Activated CD4-positive, alpha-beta memory T cell treated with anti-CD3 and anti-CD28 coated beads, Interleukin-2, amount 10 ng/mL, durations not matched to agents 7 days and 5 days (primary cell): ENCODE data around the gene TCEA3. TPM values are rescaled to one million over a fixed set of nuclear protein-coding genes. Genes with fewer than 3 reads are reported as not detected.

Experiments used
- CTCF ChIA-PET: fragments of 350-600 bp; sonication (Branson Sonifier 250); formaldehyde crosslinking; loops from one replicate; lab custom pipeline; 2021; ENCODE audit warnings: antibody characterized with exemption, inconsistent platforms; lab: Charles Lee
- POLR2A ChIA-PET: fragments of 350-600 bp; sonication (Branson Sonifier 250); formaldehyde crosslinking; loops from one replicate; lab custom pipeline; 2021; ENCODE audit warnings: antibody characterized with exemption; lab: Charles Lee
- DNase-seq: peaks from one replicate; pipeline ENCODE4 v3.0.0-alpha.2; 2020
- H3K27ac Mint-ChIP-seq: one replicate; pipeline ENCODE4 v1.8.0; 2021; ENCODE audit warnings: mild to moderate bottlenecking, mixed read lengths
- H3K27me3 Mint-ChIP-seq: one replicate; pipeline ENCODE4 v1.8.0; 2021; ENCODE audit warnings: mixed read lengths
- H3K36me3 Mint-ChIP-seq: one replicate; pipeline ENCODE4 v1.8.0; 2021; ENCODE audit warnings: low read depth, mixed read lengths
- H3K4me1 Mint-ChIP-seq: one replicate; pipeline ENCODE4 v1.8.0; 2021; ENCODE audit warnings: mixed read lengths
- H3K4me3 Mint-ChIP-seq: one replicate; pipeline ENCODE4 v1.8.0; 2021; ENCODE audit warnings: mild to moderate bottlenecking, mixed read lengths
- H3K9me3 Mint-ChIP-seq: one replicate; pipeline ENCODE4 v1.8.0; 2021; ENCODE audit warnings: mixed read lengths
- total RNA-seq, 2 experiments: library from RNA; stranded (reverse); gene quantifications; one replicate each; pipeline ENCODE4 v1.2.3, GENCODE V29; 2021

The TCEA3 gene
- total RNA-seq, 2 experiments from 2014 or later, result 1.2 to 1.7 TPM

DNA sequence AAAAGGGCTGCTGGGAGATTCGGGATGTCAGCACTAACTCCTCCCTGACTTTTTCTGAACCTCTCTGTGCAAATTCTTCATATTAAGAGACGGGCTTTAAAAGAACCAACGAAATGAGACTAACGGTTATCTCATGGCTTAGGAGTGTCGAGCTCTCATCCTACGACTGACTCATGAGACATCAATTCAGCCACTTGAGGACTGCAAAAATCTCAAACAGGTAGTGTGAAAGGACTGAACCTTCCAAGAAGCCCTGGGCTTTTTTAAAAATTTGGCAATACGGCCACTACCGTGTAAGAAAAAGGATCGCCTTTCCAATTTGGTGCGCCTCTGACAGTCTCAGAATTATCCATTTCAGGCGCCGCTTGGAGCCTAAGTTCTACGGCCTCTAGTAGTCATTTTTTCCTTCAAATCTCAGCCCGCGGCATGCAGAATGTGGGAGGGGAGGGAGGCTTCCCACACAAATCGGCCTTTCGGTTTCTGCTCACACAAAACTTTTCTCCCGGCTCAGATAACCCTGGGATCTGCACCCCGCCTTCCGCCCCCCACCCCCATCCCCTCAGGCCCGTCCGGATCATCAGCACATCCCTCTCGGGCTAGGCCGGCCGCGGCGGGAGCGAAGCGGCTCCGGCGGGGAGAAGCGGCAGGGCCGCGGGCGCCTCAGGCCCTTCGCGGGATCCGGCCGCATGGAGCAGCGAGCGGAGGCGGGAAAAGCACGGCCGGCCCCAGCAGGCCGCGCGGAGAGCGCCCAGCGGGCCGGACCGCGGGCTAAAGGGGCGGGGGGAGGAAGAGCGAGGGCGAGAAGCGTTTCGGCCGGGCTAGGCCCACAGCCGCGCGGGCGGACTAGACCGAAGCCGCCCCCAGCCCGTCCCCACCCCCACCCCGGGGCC lies 81.1 kb downstream of the TCEA3 start:
- H3K4me1 Mint-ChIP-seq, result peaks cover 47% of the 10 kb centered on the region
- peaks cover 3% of the 10 kb centered on the region for H3K9me3 Mint-ChIP-seq
- peak; percentile 48 for DNase-seq
- POLR2A ChIA-PET, result interaction anchor here (0.9 to 3.6 kb wide), 22 partner anchors 10 to 616 kb away, joined by 3 to 60 read pairs (median 8); partner anchors contain the start of genes E2F2, ELOA, PNRC2 and RPL11
- peaks cover 35% of the 10 kb centered on the region for H3K36me3 Mint-ChIP-seq
- no peaks in the 10 kb centered on the region for H3K27me3 Mint-ChIP-seq
- H3K27ac Mint-ChIP-seq, result peak overlapping the region; percentile 86
- H3K4me3 Mint-ChIP-seq, result peak overlapping the region; percentile 82
- CTCF ChIA-PET, result interaction anchor here (0.8 to 2.0 kb wide), 12 partner anchors 9 to 292 kb away, joined by 3 to 14 read pairs (median 3); partner anchors contain the start of gene ZNF436

DNA sequence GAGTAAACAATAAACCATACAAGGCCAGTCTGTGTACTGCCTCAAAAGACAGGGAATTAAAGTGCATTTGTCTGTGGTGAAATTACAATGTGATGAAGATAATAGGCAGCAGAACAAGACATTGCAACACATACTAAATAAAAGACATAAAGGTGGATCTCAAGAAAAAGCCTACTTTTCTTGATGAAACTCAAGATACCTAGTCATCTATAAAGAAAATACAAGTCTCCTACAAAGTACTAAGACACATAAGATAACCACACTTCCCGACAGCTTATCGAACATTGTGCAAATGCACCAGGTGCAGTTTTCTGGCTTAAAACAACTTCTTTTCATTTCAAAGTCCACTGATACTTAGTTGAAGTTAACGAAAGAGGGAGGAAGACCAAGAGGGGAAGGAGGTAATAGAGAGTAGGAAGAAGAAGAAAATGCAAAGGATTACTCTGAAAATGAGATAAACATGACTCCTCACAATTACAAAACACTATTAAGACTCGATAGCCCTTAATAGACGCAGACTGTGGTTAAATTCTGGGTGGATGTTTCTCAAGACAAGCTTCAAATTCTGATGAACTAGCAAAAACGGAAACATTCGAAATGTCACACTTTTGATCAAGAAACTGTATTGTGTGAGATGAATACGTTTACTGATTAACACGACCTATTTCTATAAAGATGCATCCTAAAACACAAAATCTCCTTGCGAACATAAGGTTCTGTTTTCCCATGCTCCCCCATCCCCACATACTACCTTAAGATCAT lies 82.4 kb downstream of the TCEA3 start:
- peak overlapping the region; percentile 82 for H3K4me3 Mint-ChIP-seq
- no peak for DNase-seq
- peaks cover 48% of the 10 kb centered on the region for H3K36me3 Mint-ChIP-seq
- H3K4me1 Mint-ChIP-seq, result peaks cover 57% of the 10 kb centered on the region
- H3K9me3 Mint-ChIP-seq, result peaks cover 3% of the 10 kb centered on the region
- ChIA-PET POLR2A (interaction anchor here (0.7 to 3.6 kb wide), 8 partner anchors 20 to 1588 kb away, joined by 3 to 26 read pairs (median 4); partner anchors contain the start of genes E2F2, ID3 and RUNX3), CTCF (interaction anchor here (1.6 kb wide), 1 partner anchor 62 kb away, joined by 3 read pairs; no protein-coding TSS in a partner anchor)
- peak overlapping the region; percentile 86 for H3K27ac Mint-ChIP-seq
- H3K27me3 Mint-ChIP-seq, result no peaks in the 10 kb centered on the region

DNA sequence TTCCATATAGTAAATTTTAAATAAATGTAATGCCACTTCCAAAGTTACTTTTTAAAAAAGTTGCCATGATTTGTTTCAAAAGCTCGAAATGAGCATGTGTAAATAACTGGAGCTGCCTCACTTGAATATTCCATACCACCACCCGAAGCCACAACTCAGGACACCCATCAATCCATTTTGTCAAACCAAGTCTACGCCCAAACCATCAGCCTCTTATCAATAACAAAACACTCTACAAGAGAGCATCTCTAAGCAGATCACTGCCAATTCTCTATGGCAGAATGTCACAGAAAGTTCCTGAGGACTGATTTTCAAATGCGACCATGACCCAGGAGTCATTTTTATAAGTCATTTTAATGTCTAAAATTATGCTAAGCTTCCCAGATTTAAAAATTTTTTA lies 84.9 kb downstream of the TCEA3 start:
- Mint-ChIP-seq H3K27ac (peak overlapping the region; percentile 53), H3K4me3 (peak overlapping the region; percentile 24), H3K9me3 (no peaks in the 10 kb centered on the region), H3K27me3 (no peaks in the 10 kb centered on the region), H3K36me3 (peaks cover 62% of the 10 kb centered on the region), H3K4me1 (peaks cover 54% of the 10 kb centered on the region)
- ChIA-PET POLR2A (interaction anchor here (1.7 to 3.3 kb wide), 3 partner anchors 11 to 220 kb away, joined by 4 to 11 read pairs (median 5); no protein-coding TSS in a partner anchor), CTCF (interaction anchor here (1.1 to 1.7 kb wide), 4 partner anchors 10 to 188 kb away, joined by 3 to 6 read pairs (median 4); no protein-coding TSS in a partner anchor)
- DNase-seq, result no peak

DNA sequence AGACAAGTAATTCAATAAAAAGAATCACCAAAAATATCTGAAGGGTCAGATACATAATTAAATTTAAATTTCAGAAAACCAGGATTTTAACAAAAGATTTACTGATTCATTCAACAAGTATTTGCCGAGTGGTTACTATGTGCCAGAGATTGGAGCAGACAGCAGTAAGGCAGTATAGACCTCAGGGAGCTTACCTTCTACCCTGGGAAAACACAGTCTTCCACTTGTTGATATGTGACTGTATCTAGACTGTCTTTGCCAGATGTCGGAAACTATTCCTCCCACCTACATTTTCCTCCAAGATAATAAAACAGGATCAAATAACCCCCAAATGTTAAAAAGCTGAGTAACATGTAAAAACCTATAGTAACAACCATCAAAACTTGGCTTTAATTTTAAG lies 86.7 kb downstream of the TCEA3 start:
- H3K9me3 Mint-ChIP-seq, result no peaks in the 10 kb centered on the region
- no peak overlapping the region for H3K4me3 Mint-ChIP-seq
- H3K36me3 Mint-ChIP-seq, result peaks cover 73% of the 10 kb centered on the region
- H3K27ac Mint-ChIP-seq, result peak overlapping the region; percentile 0
- DNase-seq, result no peak
- no peaks in the 10 kb centered on the region for H3K27me3 Mint-ChIP-seq
- H3K4me1 Mint-ChIP-seq, result peaks cover 56% of the 10 kb centered on the region
- ChIA-PET POLR2A (interaction anchor here (0.6 to 3.3 kb wide), 4 partner anchors 9 to 38 kb away, joined by 3 to 11 read pairs (median 5); no protein-coding TSS in a partner anchor), CTCF (no interaction called here)

DNA sequence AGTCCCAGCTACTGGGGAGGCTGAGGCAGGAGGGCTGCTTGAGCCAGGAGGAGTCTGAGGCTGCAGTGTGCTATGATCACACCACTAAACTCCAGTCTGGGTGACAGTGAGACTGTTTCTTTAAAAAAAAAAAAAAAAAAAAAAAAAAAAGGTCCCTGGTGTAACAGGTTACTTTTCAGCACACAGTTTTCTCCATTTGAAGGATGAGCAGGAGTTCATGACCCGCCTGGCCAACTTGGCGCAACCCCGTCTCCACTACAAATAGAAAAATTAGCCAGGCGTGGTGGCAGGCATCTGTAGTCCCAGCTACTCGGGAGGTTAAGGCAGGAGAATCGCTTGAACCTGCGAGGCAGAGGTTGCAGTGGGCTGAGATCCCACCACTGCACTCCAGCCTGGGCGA lies 92.8 kb downstream of the TCEA3 start:
- Mint-ChIP-seq H3K27ac (no peak overlapping the region), H3K4me1 (peaks cover 25% of the 10 kb centered on the region), H3K27me3 (no peaks in the 10 kb centered on the region), H3K9me3 (no peaks in the 10 kb centered on the region), H3K36me3 (peaks cover 79% of the 10 kb centered on the region), H3K4me3 (no peak overlapping the region)
- CTCF ChIA-PET, result no interaction called here
- POLR2A ChIA-PET, result no interaction called here
- DNase-seq, result no peak

Other genes starting within 250 kb of the TCEA3 start
- gene HTR1D, start 207.2 kb downstream of the TCEA3 start, total RNA-seq, result not detected
- gene HNRNPR, start 80.5 kb downstream of the TCEA3 start, total RNA-seq, result 100 to 1,000 TPM; 175 to 179 TPM
- 1 to 10 TPM; 6.1 to 6.8 TPM for gene ZNF436, start 54.9 kb downstream of the TCEA3 start, total RNA-seq
- under 1 TPM; 0.43 to 0.63 TPM for gene ASAP3, start 59.4 kb upstream of the TCEA3 start, total RNA-seq
- gene E2F2, start 106.5 kb upstream of the TCEA3 start, total RNA-seq, result 10 to 100 TPM; 93.4 to 98.9 TPM
- 10 to 100 TPM; 14.7 to 14.8 TPM for gene ID3, start 134.8 kb upstream of the TCEA3 start, total RNA-seq